Fibroblast of pulmonary artery (primary cell): ENCODE measurements around the gene OVOL2.
"Not testable (repeated sequence)": the region's sequence is repeated elsewhere in the genome, so short reads cannot be mapped to it uniquely, and the experiment has no call there.

Source experiments
- DNase-seq: peaks from one replicate; pipeline ENCODE4 v3.0.0-alpha.2; 2010; ENCODE audit warnings: low read depth
- H3K4me3 ChIP-seq: replicated peaks from 2 replicates; pipeline ENCODE4 v1.5.1; 2011; ENCODE audit warnings: low read depth, mild to moderate bottlenecking, control low read depth, low read length, moderate library complexity
- CTCF ChIP-seq: IDR thresholded peaks from 2 replicates; pipeline ENCODE4 v1.5.1; 2011; ENCODE audit warnings: mild to moderate bottlenecking, control low read depth, low read length, inconsistent platforms; ENCODE audit errors: missing control alignments

The OVOL2 gene

GRCh38 chr20:18057101-18057993 is at the start of gene OVOL2:
Gene OVOL2 (minus strand): TSS chr20:18057916. CDS start chr20:18057634, 282 bp downstream.
- no peak within 1 kb of the TSS for H3K4me3 ChIP-seq
- peak; percentile 2 for DNase-seq
- TF ChIP-seq CTCF: no peak

GRCh38 chr20:18103497-18103896 is 45.8 kb upstream of the OVOL2 start:
- no peak overlapping the region for H3K4me3 ChIP-seq
- DNase-seq: no peak
- no peak for TF ChIP-seq CTCF

GRCh38 chr20:18101125-18101810 is 43.6 kb upstream of the OVOL2 start:
- DNase-seq: no peak
- no peak overlapping the region for H3K4me3 ChIP-seq
- no peak for TF ChIP-seq CTCF

- H3K4me3 ChIP-seq, DNase-seq: not testable (repeated sequence)
Measured at GRCh38 chr20:18100569-18100968, 42.9 kb upstream of the OVOL2 start.

GRCh38 chr20:18094191-18094590 is 36.5 kb upstream of the OVOL2 start:
- TF ChIP-seq CTCF: no peak
- DNase-seq: no peak
- H3K4me3 ChIP-seq: no peak overlapping the region

- TF ChIP-seq CTCF: no peak
- no peak overlapping the region for H3K4me3 ChIP-seq
- no peak for DNase-seq
Measured at GRCh38 chr20:18093388-18093787, 35.7 kb upstream of the OVOL2 start.

- TF ChIP-seq CTCF: no peak
- DNase-seq: no peak
Measured at GRCh38 chr20:18092890-18093289, 35.2 kb upstream of the OVOL2 start.

More at GRCh38 chr20:18092890-18093289, 35.2 kb upstream of the OVOL2 start:
- no peak overlapping the region for H3K4me3 ChIP-seq
